Mesendoderm (in vitro differentiated cells): ENCODE measurements around the gene DNAH5.

Experiments used
- DNase-seq: peaks from one replicate; pipeline ENCODE4 v3.0.0; 2013
- H2AK5ac ChIP-seq: 2 replicates; pipeline ENCODE4 v1.6.1; 2013; ENCODE audit warnings: low read length, inconsistent platforms
- H2BK120ac ChIP-seq: 2 replicates; pipeline ENCODE4 v1.6.1; 2013; ENCODE audit warnings: low read depth, mild to moderate bottlenecking, low read length, moderate library complexity, mixed read lengths
- H2BK15ac ChIP-seq: replicated peaks from 2 replicates; pipeline ENCODE4 v1.6.1; 2013; ENCODE audit warnings: low read depth, mild to moderate bottlenecking, moderate library complexity
- H2BK5ac ChIP-seq: 2 replicates; pipeline ENCODE4 v1.6.1; 2013; ENCODE audit warnings: low read length, inconsistent platforms
- H3K18ac ChIP-seq: 2 replicates; pipeline ENCODE4 v1.6.1; 2013; ENCODE audit warnings: mild to moderate bottlenecking, low read length, mixed read lengths
- H3K23ac ChIP-seq: one replicate; pipeline ENCODE4 v1.6.1; 2013; ENCODE audit warnings: low read length
- H3K27ac ChIP-seq: 2 replicates; pipeline ENCODE4 v1.5.1; 2013; ENCODE audit warnings: low read depth, mild to moderate bottlenecking, inconsistent platforms, low read length, moderate library complexity
- H3K27me3 ChIP-seq: 2 replicates; pipeline ENCODE4 v1.6.1; 2013; ENCODE audit warnings: low read length, control low read depth, mild to moderate bottlenecking, inconsistent platforms; ENCODE audit not compliant: insufficient read depth, poor library complexity
- H3K36me3 ChIP-seq: 2 replicates; pipeline ENCODE4 v1.6.1; 2013; ENCODE audit warnings: low read length, inconsistent platforms; ENCODE audit not compliant: control insufficient read depth, insufficient read depth
- H3K4ac ChIP-seq: one replicate; pipeline ENCODE4 v1.6.1; 2013; ENCODE audit warnings: low read depth, mild to moderate bottlenecking, low read length, moderate library complexity
- H3K4me1 ChIP-seq: 2 replicates; pipeline ENCODE4 v1.6.1; 2013; ENCODE audit warnings: low read depth, low read length, inconsistent platforms; ENCODE audit not compliant: control insufficient read depth
- H3K4me2 ChIP-seq: 2 replicates; pipeline ENCODE4 v1.6.1; 2013; ENCODE audit warnings: low read length
- H3K4me3 ChIP-seq: 2 replicates; pipeline ENCODE4 v1.5.1; 2013; ENCODE audit warnings: mild to moderate bottlenecking, low read length
- H3K56ac ChIP-seq: one replicate; pipeline ENCODE4 v1.6.1; 2013; ENCODE audit warnings: low read length
- H3K79me1 ChIP-seq: 2 replicates; pipeline ENCODE4 v1.6.1; 2013; ENCODE audit warnings: low read length, inconsistent platforms
- H3K79me2 ChIP-seq: 2 replicates; pipeline ENCODE4 v1.6.1; 2013; ENCODE audit warnings: mild to moderate bottlenecking, low read length; ENCODE audit not compliant: control insufficient read depth, insufficient read depth
- H3K9ac ChIP-seq: 2 replicates; pipeline ENCODE4 v1.6.1; 2013; ENCODE audit warnings: low read length, inconsistent platforms
- H4K5ac ChIP-seq: one replicate; pipeline ENCODE4 v1.6.1; 2013; ENCODE audit warnings: low read length
- H4K8ac ChIP-seq: one replicate; pipeline ENCODE4 v1.6.1; 2013; ENCODE audit warnings: low read depth, mild to moderate bottlenecking, control low read depth, low read length, moderate library complexity
- WGBS: extraction: QIAGEN DNeasy Blood & Tissue Kit; methylation state at CpG from one replicate; pipeline ENCODE4 v1.1.7; 2013; ENCODE audit warnings: low lambda C conversion rate, missing lambda C conversion rate; ENCODE audit not compliant: insufficient coverage; ENCODE audit errors: extremely low coverage; 5-methylcytosine and 5-hydroxymethylcytosine counted together

DNAH5 gene

GRCh38 chr5:13785781-13786415 is 158.6 kb downstream of the DNAH5 start:
- Histone ChIP-seq H3K27ac (no peak overlapping the region), H3K27me3 (no peaks in the 10 kb centered on the region), H2AK5ac (no peak overlapping the region), H4K8ac (no peak overlapping the region), H3K23ac (no peak overlapping the region), H2BK15ac (no peak overlapping the region), H3K4me3 (no peak overlapping the region), H4K5ac (no peak overlapping the region), H3K36me3 (no peaks in the 10 kb centered on the region), H2BK120ac (no peak overlapping the region), H2BK5ac (no peak overlapping the region), H3K79me2 (no peaks in the 10 kb centered on the region), H3K4ac (no peak overlapping the region), H3K4me2 (no peak overlapping the region), H3K56ac (no peak overlapping the region), H3K9ac (no peak overlapping the region), H3K18ac (no peak overlapping the region), H3K4me1 (no peaks in the 10 kb centered on the region), H3K79me1 (no peaks in the 10 kb centered on the region)
- no CpG with 5 or more reads among the region's 6 CpGs for WGBS
- no peak for DNase-seq

DNA sequence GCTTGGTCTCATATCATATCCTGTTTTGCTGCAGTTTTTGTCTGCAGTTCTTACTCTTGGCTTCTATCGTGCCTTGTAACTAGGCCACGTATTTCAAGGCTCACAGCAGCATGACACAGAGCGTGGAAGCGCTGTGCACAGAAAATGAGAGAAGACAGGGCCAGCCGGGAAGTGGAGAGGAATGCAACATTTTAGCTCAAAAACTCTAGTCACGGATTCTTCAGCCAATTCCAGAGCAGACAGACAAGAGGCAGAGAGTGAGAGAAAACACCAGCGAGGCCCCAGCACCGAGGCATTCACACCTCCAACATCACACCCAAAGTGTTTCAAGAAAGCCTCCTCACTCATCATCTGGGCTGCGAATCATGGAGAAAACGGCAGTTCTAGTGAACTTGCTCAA is 160.8 kb downstream of the DNAH5 start:
- Histone ChIP-seq H3K36me3 (no peaks in the 10 kb centered on the region), H2BK5ac (no peak overlapping the region), H4K5ac (no peak overlapping the region), H3K27ac (no peak overlapping the region), H3K23ac (no peak overlapping the region), H3K4ac (no peak overlapping the region), H4K8ac (no peak overlapping the region), H3K27me3 (no peaks in the 10 kb centered on the region), H3K4me3 (no peak overlapping the region), H3K9ac (no peak overlapping the region), H3K18ac (no peak overlapping the region), H2BK15ac (no peak overlapping the region), H2BK120ac (no peak overlapping the region), H3K4me1 (no peaks in the 10 kb centered on the region), H2AK5ac (no peak overlapping the region), H3K79me2 (no peaks in the 10 kb centered on the region), H3K56ac (no peak overlapping the region), H3K79me1 (no peaks in the 10 kb centered on the region), H3K4me2 (no peak overlapping the region)
- peak; percentile 36 for DNase-seq
- no CpG with 5 or more reads among the region's 10 CpGs for WGBS

- H2BK120ac ChIP-seq = no peak overlapping the region
- H2AK5ac ChIP-seq = no peak overlapping the region
- no CpG with 5 or more reads among the region's 1 CpG for WGBS
- no peaks in the 10 kb centered on the region for H3K27me3 ChIP-seq
- no peak overlapping the region for H3K4me3 ChIP-seq
- H3K36me3 ChIP-seq = no peaks in the 10 kb centered on the region
- H3K27ac ChIP-seq = no peak overlapping the region
- no peak overlapping the region for H3K9ac ChIP-seq
- H3K4me1 ChIP-seq = no peaks in the 10 kb centered on the region
- H2BK15ac ChIP-seq = no peak overlapping the region
- no peak overlapping the region for H3K56ac ChIP-seq
- no peak overlapping the region for H4K8ac ChIP-seq
- DNase-seq = no peak
- H3K4me2 ChIP-seq = no peak overlapping the region
- H3K18ac ChIP-seq = no peak overlapping the region
- no peaks in the 10 kb centered on the region for H3K79me1 ChIP-seq
- H3K4ac ChIP-seq = no peak overlapping the region
- H2BK5ac ChIP-seq = no peak overlapping the region
- no peak overlapping the region for H4K5ac ChIP-seq
- no peaks in the 10 kb centered on the region for H3K79me2 ChIP-seq
- no peak overlapping the region for H3K23ac ChIP-seq
These were observed 164.4 kb downstream of the DNAH5 start for GRCh38 chr5:13780081-13780480.

DNA sequence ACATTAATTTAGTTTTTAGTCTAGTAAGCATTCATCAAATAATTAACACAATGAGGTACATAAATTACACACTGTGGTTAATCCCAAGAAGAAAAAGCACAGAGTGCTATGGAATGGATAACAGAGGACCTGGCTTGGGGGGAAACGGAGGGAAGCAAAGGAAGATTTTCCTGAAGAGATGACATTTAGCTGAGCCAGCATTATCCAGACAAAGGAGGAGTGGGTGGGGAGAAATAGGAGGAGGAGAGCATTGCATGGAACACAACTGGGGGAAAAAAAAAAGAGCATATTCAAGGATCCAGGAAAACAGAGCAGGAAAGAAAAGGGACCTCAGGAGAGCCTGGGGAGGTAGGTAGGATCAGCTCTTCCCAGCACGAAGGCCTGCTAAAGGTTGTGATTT is 170.8 kb downstream of the DNAH5 start:
- no CpG with 5 or more reads among the region's 2 CpGs for WGBS
- DNase-seq = no peak
- H2BK15ac ChIP-seq = no peak overlapping the region

GRCh38 chr5:13771011-13771571 is 173.4 kb downstream of the DNAH5 start:
- H3K56ac ChIP-seq = no peak overlapping the region
- no peaks in the 10 kb centered on the region for H3K79me2 ChIP-seq
- no peak overlapping the region for H3K4me3 ChIP-seq
- H4K5ac ChIP-seq = no peak overlapping the region
- WGBS = no CpG with 5 or more reads among the region's 1 CpG
- no peak overlapping the region for H2BK5ac ChIP-seq
- no peaks in the 10 kb centered on the region for H3K27me3 ChIP-seq
- no peak overlapping the region for H3K18ac ChIP-seq
- H2BK120ac ChIP-seq = no peak overlapping the region
- no peaks in the 10 kb centered on the region for H3K4me1 ChIP-seq
- no peak overlapping the region for H3K23ac ChIP-seq
- no peak overlapping the region for H2AK5ac ChIP-seq
- no peak overlapping the region for H2BK15ac ChIP-seq
- H3K4ac ChIP-seq = no peak overlapping the region
- DNase-seq = no peak
- no peaks in the 10 kb centered on the region for H3K36me3 ChIP-seq
- H3K9ac ChIP-seq = no peak overlapping the region
- no peak overlapping the region for H3K4me2 ChIP-seq
- no peak overlapping the region for H3K27ac ChIP-seq
- H4K8ac ChIP-seq = no peak overlapping the region
- no peaks in the 10 kb centered on the region for H3K79me1 ChIP-seq

More for the DNA sequence above, 170.8 kb downstream of the DNAH5 start:
- Histone ChIP-seq H3K4me2 (no peak overlapping the region), H3K4me3 (no peak overlapping the region), H3K18ac (no peak overlapping the region), H3K23ac (no peak overlapping the region), H3K56ac (no peak overlapping the region), H4K5ac (no peak overlapping the region), H2AK5ac (no peak overlapping the region), H3K4ac (no peak overlapping the region), H2BK5ac (no peak overlapping the region), H3K27ac (no peak overlapping the region), H3K4me1 (no peaks in the 10 kb centered on the region), H2BK120ac (no peak overlapping the region), H4K8ac (no peak overlapping the region), H3K9ac (no peak overlapping the region), H3K27me3 (no peaks in the 10 kb centered on the region), H3K36me3 (no peaks in the 10 kb centered on the region), H3K79me1 (no peaks in the 10 kb centered on the region), H3K79me2 (no peaks in the 10 kb centered on the region)

GRCh38 chr5:13766236-13766635 is 178.3 kb downstream of the DNAH5 start:
- no peak overlapping the region for H3K56ac ChIP-seq
- no CpG with 5 or more reads among the region's 3 CpGs for WGBS
- H3K79me2 ChIP-seq = no peaks in the 10 kb centered on the region
- H3K79me1 ChIP-seq = no peaks in the 10 kb centered on the region
- H3K4me3 ChIP-seq = no peak overlapping the region
- no peaks in the 10 kb centered on the region for H3K36me3 ChIP-seq
- no peak overlapping the region for H3K27ac ChIP-seq
- no peak overlapping the region for H4K5ac ChIP-seq
- H4K8ac ChIP-seq = no peak overlapping the region
- no peak overlapping the region for H3K4me2 ChIP-seq
- no peak overlapping the region for H3K18ac ChIP-seq
- H3K9ac ChIP-seq = no peak overlapping the region
- no peak for DNase-seq
- H3K27me3 ChIP-seq = no peaks in the 10 kb centered on the region
- no peak overlapping the region for H2BK120ac ChIP-seq
- H3K4me1 ChIP-seq = no peaks in the 10 kb centered on the region
- H2BK5ac ChIP-seq = no peak overlapping the region
- H3K4ac ChIP-seq = no peak overlapping the region
- H2BK15ac ChIP-seq = no peak overlapping the region
- no peak overlapping the region for H2AK5ac ChIP-seq
- no peak overlapping the region for H3K23ac ChIP-seq
